ENCODE data around the gene N4BP2. TPM values are rescaled to one million over a fixed set of nuclear protein-coding genes. Genes with fewer than 3 reads are reported as not detected.
"Not testable (repeated sequence)": the region's sequence is repeated elsewhere in the genome, so short reads cannot be mapped to it uniquely, and the experiment has no call there.

N4BP2 gene
- total RNA-seq, 1 experiment from 2014 or later: 7.8 TPM

DNA sequence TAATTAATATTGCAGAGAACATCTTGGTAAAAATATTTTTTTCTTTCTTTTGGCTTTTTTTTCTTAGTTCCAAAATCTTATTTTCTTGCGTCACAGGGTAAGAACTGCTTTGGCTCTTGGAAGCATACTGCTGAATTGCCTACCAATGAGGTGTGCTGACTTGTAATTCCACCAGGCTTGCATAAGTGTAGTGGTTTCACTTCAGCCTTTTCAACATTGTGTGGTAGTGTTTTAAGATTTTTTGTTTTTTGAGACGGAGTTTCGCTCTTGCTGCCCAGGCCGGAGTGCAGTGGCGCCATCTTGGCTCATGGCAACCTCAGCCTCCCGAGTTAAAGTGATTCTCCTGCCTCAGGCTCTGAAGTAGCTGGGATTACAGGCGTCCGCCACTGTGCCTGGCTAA is 42.4 kb downstream of the N4BP2 start:
- Histone ChIP-seq H3K36me3 (ENCODE audit: low read depth) (no peaks in the 10 kb centered on the region), H3F3A (ENCODE audit: insufficient read depth, low read depth) (no peaks in the 10 kb centered on the region), H2AFZ (no peak overlapping the region), H4K20me1 (ENCODE audit: insufficient read depth) (no peaks in the 10 kb centered on the region), H3K9me3 (ENCODE audit: insufficient read depth, low read depth) (no peaks in the 10 kb centered on the region), H3K27me3 (ENCODE audit: insufficient read depth, low read depth) (no peaks in the 10 kb centered on the region), H3K4me1 (replicated peaks; ENCODE audit: insufficient read depth) (no peaks in the 10 kb centered on the region), H3K27ac (no peak overlapping the region), H3K4me3 (no peak overlapping the region), H3K79me2 (ENCODE audit: low read depth) (no peaks in the 10 kb centered on the region), H3K9me2 (ENCODE audit: insufficient read depth) (no peaks in the 10 kb centered on the region), H3K4me2 (no peak overlapping the region)
- TF ChIP-seq, protein P1, sequence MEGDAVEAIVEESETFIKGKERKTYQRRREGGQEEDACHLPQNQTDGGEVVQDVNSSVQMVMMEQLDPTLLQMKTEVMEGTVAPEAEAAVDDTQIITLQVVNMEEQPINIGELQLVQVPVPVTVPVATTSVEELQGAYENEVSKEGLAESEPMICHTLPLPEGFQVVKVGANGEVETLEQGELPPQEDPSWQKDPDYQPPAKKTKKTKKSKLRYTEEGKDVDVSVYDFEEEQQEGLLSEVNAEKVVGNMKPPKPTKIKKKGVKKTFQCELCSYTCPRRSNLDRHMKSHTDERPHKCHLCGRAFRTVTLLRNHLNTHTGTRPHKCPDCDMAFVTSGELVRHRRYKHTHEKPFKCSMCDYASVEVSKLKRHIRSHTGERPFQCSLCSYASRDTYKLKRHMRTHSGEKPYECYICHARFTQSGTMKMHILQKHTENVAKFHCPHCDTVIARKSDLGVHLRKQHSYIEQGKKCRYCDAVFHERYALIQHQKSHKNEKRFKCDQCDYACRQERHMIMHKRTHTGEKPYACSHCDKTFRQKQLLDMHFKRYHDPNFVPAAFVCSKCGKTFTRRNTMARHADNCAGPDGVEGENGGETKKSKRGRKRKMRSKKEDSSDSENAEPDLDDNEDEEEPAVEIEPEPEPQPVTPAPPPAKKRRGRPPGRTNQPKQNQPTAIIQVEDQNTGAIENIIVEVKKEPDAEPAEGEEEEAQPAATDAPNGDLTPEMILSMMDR (conservative IDR thresholded peaks at IDR 0.05): no peak
- TF ChIP-seq EZH2 (IDR thresholded peaks at IDR 0.05; ENCODE audit: low read depth): no peak
- no peak for DNase-seq
- BruUV-seq (replicated peaks): no TSS peak
- POLR2A ChIA-PET (ENCODE audit: unreplicated experiment): no interaction called here
- intact Hi-C loops (cut with micrococcal nuclease; ENCODE audit: unreplicated experiment): no loop called here
- CTCF ChIA-PET: no interaction called here

- POLR2A ChIA-PET (ENCODE audit: unreplicated experiment): interaction anchor here (0.6 kb wide), 1 partner anchor 282 kb away, joined by 6 read pairs; no protein-coding TSS in a partner anchor
- DNase-seq; H3K79me2 ChIP-seq (ENCODE audit: low read depth); H3K9me3 ChIP-seq (ENCODE audit: insufficient read depth, low read depth); H3K27ac ChIP-seq; CTCF ChIA-PET; H3K4me1 ChIP-seq (replicated peaks; ENCODE audit: insufficient read depth); H2AFZ ChIP-seq; H3F3A ChIP-seq (ENCODE audit: insufficient read depth, low read depth); H4K20me1 ChIP-seq (ENCODE audit: insufficient read depth); intact Hi-C loops (cut with micrococcal nuclease; ENCODE audit: unreplicated experiment); BruUV-seq (replicated peaks); H3K9me2 ChIP-seq (ENCODE audit: insufficient read depth); H3K27me3 ChIP-seq (ENCODE audit: insufficient read depth, low read depth); H3K36me3 ChIP-seq (ENCODE audit: low read depth); H3K4me3 ChIP-seq; H3K4me2 ChIP-seq: not testable (repeated sequence)
Observed at GRCh38 chr4:40107150-40107549, 50.5 kb downstream of the N4BP2 start.

- Histone ChIP-seq H3K4me3 (no peak overlapping the region), H2AFZ (no peak overlapping the region), H3K27me3 (ENCODE audit: insufficient read depth, low read depth) (no peaks in the 10 kb centered on the region), H3K9me3 (ENCODE audit: insufficient read depth, low read depth) (no peaks in the 10 kb centered on the region), H3K4me2 (no peak overlapping the region), H3K27ac (no peak overlapping the region), H3K36me3 (ENCODE audit: low read depth) (0 out of 2 replicates have a peak, but pooled peaks cover 2% of the 10 kb centered on the region), H3K4me1 (replicated peaks; ENCODE audit: insufficient read depth) (no peaks in the 10 kb centered on the region), H3K79me2 (ENCODE audit: low read depth) (no peaks in the 10 kb centered on the region), H4K20me1 (ENCODE audit: insufficient read depth) (no peaks in the 10 kb centered on the region), H3K9me2 (ENCODE audit: insufficient read depth) (no peaks in the 10 kb centered on the region), H3F3A (ENCODE audit: insufficient read depth, low read depth) (0 out of 2 replicates have a peak, but pooled peaks cover 5% of the 10 kb centered on the region)
- intact Hi-C loops (cut with micrococcal nuclease; ENCODE audit: unreplicated experiment): no loop called here
- BruUV-seq (replicated peaks): no TSS peak
- TF ChIP-seq, protein P1 (conservative IDR thresholded peaks at IDR 0.05): no peak
- no peak for TF ChIP-seq EZH2 (IDR thresholded peaks at IDR 0.05; ENCODE audit: low read depth)
- DNase-seq: no peak
- ChIA-PET CTCF (interaction anchor here (0.7 kb wide), 1 partner anchor 39 kb away, joined by 3 read pairs; no protein-coding TSS in a partner anchor), POLR2A (ENCODE audit: unreplicated experiment) (no interaction called here)
Observed at GRCh38 chr4:40112027-40112792, 55.6 kb downstream of the N4BP2 start.
